Left lung (tissue), 10 donors: ENCODE measurements around the gene ZMYND8. TPM values are rescaled to one million over a fixed set of nuclear protein-coding genes. Genes with fewer than 3 reads are reported as not detected.

Experiments used
- ATAC-seq: fragments of 200-7000 bp; cut with Tn5 transposase; one replicate; pipeline ENCODE4 v1.9.1; 2020; ENCODE audit warnings: moderate library complexity
- DNase-seq, 4 donors: peaks; one replicate each; pipeline ENCODE4 v3.0.0-alpha.2; 2013 to 2020
- H3K27ac ChIP-seq, 2 donors: fragments of 200-600 bp; sonication (generic) in 1 of 2; one replicate each; pipeline versions ENCODE4 v1.5.0 to v1.8.0; 2020 to 2021
- H3K27me3 ChIP-seq, 2 donors: fragments of 200-600 bp; sonication (generic) in 1 of 2; one replicate each; pipeline versions ENCODE4 v1.5.0 to v1.8.0; 2020 to 2021
- H3K36me3 ChIP-seq, 2 donors: fragments of 200-600 bp; sonication (generic) in 1 of 2; one replicate each; pipeline versions ENCODE4 v1.5.0 to v1.8.0; 2020 to 2021
- H3K4me1 ChIP-seq, 2 donors: fragments of 200-600 bp; one replicate each; pipeline ENCODE4 v1.8.0; 2021
- H3K4me3 ChIP-seq, 2 donors: fragments of 200-600 bp; sonication (generic) in 1 of 2; one replicate each; pipeline versions ENCODE4 v1.5.0 to v1.8.0; 2020 to 2021; ENCODE audit warnings: mild to moderate bottlenecking in 1 of 2
- H3K9me3 ChIP-seq, 2 donors: fragments of 200-600 bp; sonication (generic) in 1 of 2; one replicate each; pipeline versions ENCODE4 v1.5.0 to v1.8.0; 2020 to 2021
- intact Hi-C, 2 donors: fragments of 100-400 bp; cut with DNase I; formaldehyde crosslinking; loops; one replicate each; pipeline versions ENCODE4 v1.11.2 to v1.14.2; 2022
- polyA plus RNA-seq, 6 donors: library from polyadenylated mRNA; unstranded; fragments of 120-200 nt; gene quantifications; one replicate each; pipeline ENCODE4 v1.2.1, GENCODE V29; 2013; ENCODE audit not compliant: insufficient read length in 6 of 6
- total RNA-seq, 2 donors: library from RNA; stranded (reverse); fragmentation: NEBNext Ultra II Directional; extraction: Animal tissue kit (Norgen Biotek cat#: 25700); gene quantifications; one replicate each; pipeline ENCODE4 v1.2.1, GENCODE V29; 2021
- TF ChIP-seq, protein P1 (sequence below), 2 donors: fragments of 200-600 bp; sonication (generic) in 1 of 2; IDR thresholded peaks; one replicate each; pipeline versions ENCODE4 v1.5.0 to v1.8.0; 2021; ENCODE audit warnings: antibody characterized with exemption in 2 of 2
- donor health status: DM: no; HTN: yes; CAD: no.
- donor health status: DM: no; HTN: no; CAD: no.

The ZMYND8 gene
- total and polyA plus RNA-seq, 8 donors: 38.9 to 50.8 (median 42.4) TPM

DNA sequence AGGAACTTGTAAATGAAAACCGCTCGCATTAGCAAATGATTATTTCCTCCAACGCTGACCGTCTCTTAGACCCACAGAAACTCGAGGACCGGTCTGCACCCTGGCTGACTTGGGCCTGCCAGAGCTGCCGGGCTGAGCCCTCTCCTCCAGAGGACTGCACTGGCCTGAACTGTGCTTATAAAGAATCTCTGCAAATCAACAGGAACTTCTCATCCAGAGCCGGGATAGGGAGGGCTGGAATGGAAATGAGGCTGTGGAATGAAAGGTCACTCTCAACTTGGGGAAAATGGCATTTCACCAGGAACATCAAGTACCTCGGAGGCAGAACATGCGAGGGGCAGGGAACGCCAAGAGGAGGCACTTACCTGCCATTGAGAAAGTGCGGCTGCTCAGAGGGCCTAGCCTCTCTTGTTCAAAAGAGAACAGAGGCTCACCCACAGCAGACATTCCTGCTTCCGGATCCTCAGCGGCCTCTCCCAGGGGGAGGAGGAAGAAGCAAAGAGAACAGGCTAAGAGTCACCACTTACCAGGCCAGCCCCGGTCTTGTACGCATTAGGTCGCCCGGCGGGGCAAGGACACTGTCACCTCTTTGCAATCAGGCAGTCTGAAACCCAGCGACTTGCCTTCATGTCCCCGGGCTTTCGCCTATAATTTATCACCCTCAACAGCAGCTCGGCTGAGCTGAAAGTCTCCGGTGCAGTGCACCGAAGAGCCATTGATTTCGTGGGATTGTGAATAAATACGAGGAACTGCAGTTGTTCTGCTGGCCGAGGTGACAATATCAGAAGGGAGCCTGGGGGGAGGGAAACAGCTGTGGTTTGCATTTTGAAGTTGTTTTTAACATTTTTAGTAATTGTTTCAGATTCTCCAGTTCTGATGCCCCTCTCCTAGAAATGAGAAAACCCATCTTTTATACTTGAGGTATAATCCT, 37.6 kb downstream of the ZMYND8 start:
- intact Hi-C loops: loop anchor here in 1 of 2 donors (10.0 kb wide), 1 partner anchor 56 kb away; no protein-coding TSS in a partner anchor
- Histone ChIP-seq H3K27me3 (no peaks in the 10 kb centered on the region), H3K9me3 (no peaks in the 10 kb centered on the region), H3K27ac (peak overlapping the region; percentile 94 to 98), H3K4me1 (peaks cover 57 to 98% of the 10 kb centered on the region in 2 donors), H3K36me3 (no peaks in the 10 kb centered on the region), H3K4me3 (peak overlapping the region; percentile 2 to 29)
- TF ChIP-seq, protein P1, sequence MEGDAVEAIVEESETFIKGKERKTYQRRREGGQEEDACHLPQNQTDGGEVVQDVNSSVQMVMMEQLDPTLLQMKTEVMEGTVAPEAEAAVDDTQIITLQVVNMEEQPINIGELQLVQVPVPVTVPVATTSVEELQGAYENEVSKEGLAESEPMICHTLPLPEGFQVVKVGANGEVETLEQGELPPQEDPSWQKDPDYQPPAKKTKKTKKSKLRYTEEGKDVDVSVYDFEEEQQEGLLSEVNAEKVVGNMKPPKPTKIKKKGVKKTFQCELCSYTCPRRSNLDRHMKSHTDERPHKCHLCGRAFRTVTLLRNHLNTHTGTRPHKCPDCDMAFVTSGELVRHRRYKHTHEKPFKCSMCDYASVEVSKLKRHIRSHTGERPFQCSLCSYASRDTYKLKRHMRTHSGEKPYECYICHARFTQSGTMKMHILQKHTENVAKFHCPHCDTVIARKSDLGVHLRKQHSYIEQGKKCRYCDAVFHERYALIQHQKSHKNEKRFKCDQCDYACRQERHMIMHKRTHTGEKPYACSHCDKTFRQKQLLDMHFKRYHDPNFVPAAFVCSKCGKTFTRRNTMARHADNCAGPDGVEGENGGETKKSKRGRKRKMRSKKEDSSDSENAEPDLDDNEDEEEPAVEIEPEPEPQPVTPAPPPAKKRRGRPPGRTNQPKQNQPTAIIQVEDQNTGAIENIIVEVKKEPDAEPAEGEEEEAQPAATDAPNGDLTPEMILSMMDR (IDR thresholded peaks at IDR 0.05): no peak
- ATAC-seq (peak; percentile 75), DNase-seq (peak; percentile 59 to 91 (median 78))

GRCh38 chr20:47318027-47318585, 38.4 kb downstream of the ZMYND8 start:
- Histone ChIP-seq H3K36me3 (no peaks in the 10 kb centered on the region), H3K4me3 (peak overlapping the region in 1 of 2 donors; percentile 29), H3K9me3 (no peaks in the 10 kb centered on the region), H3K27ac (peak overlapping the region; percentile 94 to 98), H3K27me3 (no peaks in the 10 kb centered on the region), H3K4me1 (peaks cover 57 to 97% of the 10 kb centered on the region in 2 donors)
- TF ChIP-seq, protein P1 (IDR thresholded peaks at IDR 0.05): no peak
- ATAC-seq (peak; percentile 26), DNase-seq (peak in 2 of 4 donors; percentile 60 to 71)
- intact Hi-C loops: loop anchor here in 1 of 2 donors (10.0 kb wide), 1 partner anchor 57 kb away; no protein-coding TSS in a partner anchor

GRCh38 chr20:47317127-47317895, 39.2 kb downstream of the ZMYND8 start:
- peak in 3 of 4 donors; percentile 72 to 89 (median 82) for DNase-seq
- Histone ChIP-seq H3K4me3 (no peak overlapping the region), H3K36me3 (no peaks in the 10 kb centered on the region), H3K27ac (peak overlapping the region; percentile 94 to 98), H3K27me3 (no peaks in the 10 kb centered on the region), H3K4me1 (peaks cover 57 to 90% of the 10 kb centered on the region in 2 donors), H3K9me3 (no peaks in the 10 kb centered on the region)
- intact Hi-C loops: loop anchor here in 1 of 2 donors (10.0 kb wide), 1 partner anchor 57 kb away; no protein-coding TSS in a partner anchor
- peak; percentile 42 for ATAC-seq
- TF ChIP-seq, protein P1 (IDR thresholded peaks at IDR 0.05): peak in 1 of 2 donors; percentile 7

GRCh38 chr20:47316776-47317126, 39.7 kb downstream of the ZMYND8 start:
- ATAC-seq (no peak), DNase-seq (no peak)
- intact Hi-C loops: loop anchor here in 1 of 2 donors (10.0 kb wide), 1 partner anchor 58 kb away; no protein-coding TSS in a partner anchor
- TF ChIP-seq, protein P1 (IDR thresholded peaks at IDR 0.05): no peak
- Histone ChIP-seq H3K4me1 (peaks cover 57 to 90% of the 10 kb centered on the region in 2 donors), H3K27ac (peak overlapping the region; percentile 94 to 98), H3K36me3 (no peaks in the 10 kb centered on the region), H3K9me3 (no peaks in the 10 kb centered on the region), H3K27me3 (no peaks in the 10 kb centered on the region), H3K4me3 (no peak overlapping the region)
